Embryonic facial prominence (tissue), 1 donor: ENCODE results near the gene IL6R.

Experiments
- DNase-seq: peaks from one replicate; pipeline ENCODE4 v3.0.0-alpha.2; 2016; ENCODE audit errors: extremely low spot score

Gene IL6R

GRCh38 chr1:154448331-154448811 is 43.2 kb downstream of the IL6R start:
- no peak for DNase-seq

GRCh38 chr1:154453161-154453560 is 48.0 kb downstream of the IL6R start:
- no peak for DNase-seq

DNA sequence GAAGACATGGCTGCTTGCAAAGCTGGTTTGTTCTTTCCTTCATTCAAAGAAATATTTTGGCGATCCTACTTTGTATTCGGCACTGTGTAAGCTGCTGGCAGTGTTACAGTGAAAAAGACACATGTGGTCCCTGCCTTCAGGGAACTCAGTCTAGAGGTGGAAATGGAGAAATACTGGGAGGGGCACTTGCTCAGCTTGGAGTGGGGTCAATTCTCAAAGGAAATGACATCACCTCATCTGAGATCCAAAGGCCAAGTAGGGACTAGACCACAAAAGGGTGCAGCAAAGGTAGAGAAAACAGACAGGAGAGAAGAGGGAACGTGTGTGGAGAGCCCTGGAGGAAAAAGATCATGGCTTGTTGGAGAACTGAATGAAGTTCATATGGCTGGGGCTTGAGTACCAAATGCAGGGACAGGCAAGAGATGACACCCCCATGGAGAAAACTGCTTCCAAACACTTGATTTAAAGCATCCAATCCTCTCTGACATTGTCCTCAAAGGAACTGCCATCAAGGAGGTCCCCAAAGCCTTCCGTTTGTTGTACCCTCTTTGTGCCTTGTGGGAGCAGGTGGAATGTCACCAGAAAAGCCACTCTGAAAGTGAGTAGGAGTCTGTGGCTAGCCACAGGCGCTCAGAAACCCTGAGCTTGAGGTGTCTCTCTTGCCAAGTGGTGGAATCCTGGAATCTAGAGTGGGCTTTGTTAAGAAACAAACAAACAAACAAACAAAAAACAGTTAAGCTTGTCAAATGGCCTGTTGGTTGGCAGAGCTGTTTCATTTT is 48.6 kb downstream of the IL6R start:
- DNase-seq = no peak

DNA sequence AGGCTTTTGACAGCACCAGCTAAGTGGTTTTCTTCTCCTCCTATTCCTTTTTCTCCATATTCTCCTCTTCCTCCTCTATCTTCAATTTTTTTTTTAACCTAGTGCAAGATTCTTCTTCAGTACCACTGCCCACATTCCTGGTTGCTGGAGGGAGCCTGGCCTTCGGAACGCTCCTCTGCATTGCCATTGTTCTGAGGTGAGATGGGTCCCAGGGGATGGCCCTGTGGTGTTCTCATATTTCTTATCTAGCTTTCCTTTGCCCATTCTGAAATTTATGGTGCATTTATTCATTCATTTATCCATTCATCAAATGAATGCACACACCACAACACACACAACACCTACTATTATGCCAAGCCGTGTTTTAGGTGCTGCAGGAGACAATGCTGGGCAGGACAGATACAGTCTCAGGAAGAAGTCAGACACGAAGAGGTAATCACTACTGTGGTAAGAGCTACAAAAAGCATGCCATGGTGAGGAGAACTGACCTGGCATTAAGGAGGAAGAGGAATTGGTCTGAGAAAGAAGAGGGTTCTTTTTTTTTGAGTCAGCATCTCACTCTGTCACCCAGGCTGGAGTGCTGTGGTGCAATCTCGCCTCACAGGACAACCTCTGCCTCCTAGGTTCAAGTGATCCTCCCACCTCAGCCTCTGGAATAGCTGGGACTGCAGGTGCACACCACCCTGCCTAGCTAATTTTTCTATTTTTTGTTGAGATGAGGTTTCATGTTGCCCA is 49.4 kb downstream of the IL6R start:
- no peak for DNase-seq

GRCh38 chr1:154456631-154457030 is 51.5 kb downstream of the IL6R start:
- DNase-seq = no peak

- no peak for DNase-seq
Measured at GRCh38 chr1:154459080-154459479, 53.9 kb downstream of the IL6R start.

DNA sequence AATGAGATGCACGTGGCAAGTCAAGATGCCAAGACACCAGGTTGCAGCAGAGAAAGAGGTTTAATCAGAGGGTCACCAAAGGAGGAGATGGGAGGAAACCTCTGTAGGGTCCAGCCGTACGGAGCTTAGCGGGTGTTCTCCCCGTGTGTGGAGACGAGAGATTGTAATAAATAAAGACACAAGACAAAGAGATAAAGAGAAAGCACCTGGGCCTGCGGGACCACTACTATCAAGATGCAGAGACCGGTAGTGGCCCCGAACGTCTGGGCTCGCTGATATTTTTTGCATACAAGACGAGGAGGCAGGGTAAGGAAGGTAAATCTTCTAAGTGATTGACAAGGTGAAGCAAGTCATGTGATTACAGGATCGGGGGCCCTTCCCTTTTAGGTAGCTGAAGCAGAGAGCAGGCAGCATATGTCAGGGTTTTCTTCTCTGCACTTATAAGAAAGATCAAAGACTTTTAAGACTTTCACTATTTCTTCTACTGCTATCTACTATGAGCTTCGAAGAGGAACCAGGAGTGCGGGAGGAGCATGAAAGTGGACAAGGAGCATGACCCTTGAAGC is 55.6 kb downstream of the IL6R start:
- DNase-seq = no peak

DNA sequence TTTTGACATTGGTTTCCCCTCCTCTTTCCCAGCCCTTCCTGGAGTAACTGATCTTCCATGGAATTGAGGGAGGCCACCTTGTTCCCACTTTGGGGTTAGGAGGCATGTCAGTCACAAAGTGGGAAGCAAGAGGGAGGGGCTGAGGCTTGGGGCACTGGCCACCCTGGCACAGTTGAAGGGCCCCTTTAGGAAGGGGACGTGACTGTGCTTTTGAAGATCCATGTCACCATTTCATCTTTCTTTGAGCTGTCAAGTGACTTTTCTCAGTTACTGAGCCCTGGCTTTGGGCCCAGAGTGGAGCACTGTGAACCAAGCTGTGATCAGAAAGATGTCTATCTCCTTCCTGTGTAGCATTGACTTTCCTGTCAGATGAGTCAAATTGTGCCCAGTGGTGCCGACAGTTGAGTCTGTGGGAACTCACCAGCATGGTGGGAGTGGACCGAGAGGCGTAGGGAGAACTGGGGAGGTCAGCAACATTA is 58.4 kb downstream of the IL6R start:
- no peak for DNase-seq

- no peak for DNase-seq
Measured at GRCh38 chr1:154465621-154466195, 60.6 kb downstream of the IL6R start.

DNA sequence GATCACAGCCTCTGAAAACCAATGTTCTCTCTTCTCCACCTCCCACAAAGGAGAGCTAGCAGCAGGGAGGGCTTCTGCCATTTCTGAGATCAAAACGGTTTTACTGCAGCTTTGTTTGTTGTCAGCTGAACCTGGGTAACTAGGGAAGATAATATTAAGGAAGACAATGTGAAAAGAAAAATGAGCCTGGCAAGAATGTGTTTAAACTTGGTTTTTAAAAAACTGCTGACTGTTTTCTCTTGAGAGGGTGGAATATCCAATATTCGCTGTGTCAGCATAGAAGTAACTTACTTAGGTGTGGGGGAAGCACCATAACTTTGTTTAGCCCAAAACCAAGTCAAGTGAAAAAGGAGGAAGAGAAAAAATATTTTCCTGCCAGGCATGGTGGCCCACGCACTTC is 61.1 kb downstream of the IL6R start:
- DNase-seq = no peak

- DNase-seq = no peak
Measured at GRCh38 chr1:154466921-154467417, 61.8 kb downstream of the IL6R start.

GRCh38 chr1:154467434-154468102 is 62.4 kb downstream of the IL6R start:
- DNase-seq = no peak

DNA sequence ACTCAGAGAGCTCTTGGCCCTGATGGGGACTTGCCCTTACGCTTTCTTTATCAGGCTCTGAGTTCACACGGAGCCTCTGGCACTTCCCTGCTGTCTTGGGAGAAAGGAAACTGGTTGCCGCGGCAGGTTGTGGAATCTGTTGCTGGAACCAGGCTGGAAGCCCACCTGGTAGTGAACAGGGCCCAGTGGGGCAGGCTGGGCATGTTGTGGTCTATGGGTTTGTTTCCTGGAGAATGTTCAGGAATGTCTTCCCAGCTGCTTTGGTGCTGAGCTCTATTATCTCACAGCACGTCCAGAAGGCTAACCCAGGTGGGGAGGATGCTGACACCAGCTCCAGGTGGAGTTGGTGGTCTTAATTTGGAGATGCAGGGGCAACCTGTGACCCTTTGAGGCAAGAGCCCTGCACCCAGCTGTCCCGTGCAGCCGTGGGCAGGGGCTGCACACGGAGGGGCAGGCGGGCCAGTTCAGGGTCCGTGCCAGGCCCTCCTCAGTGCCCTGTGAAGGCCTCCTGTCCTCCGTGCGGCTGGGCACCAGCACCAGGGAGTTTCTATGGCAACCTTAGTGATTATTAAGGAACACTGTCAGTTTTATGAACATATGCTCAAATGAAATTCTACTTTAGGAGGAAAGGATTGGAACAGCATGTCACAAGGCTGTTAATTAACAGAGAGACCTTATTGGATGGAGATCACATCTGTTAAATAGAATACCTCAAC is 63.5 kb downstream of the IL6R start:
- DNase-seq = no peak

- no peak for DNase-seq
Measured at GRCh38 chr1:154469844-154470560, 64.9 kb downstream of the IL6R start.

DNA sequence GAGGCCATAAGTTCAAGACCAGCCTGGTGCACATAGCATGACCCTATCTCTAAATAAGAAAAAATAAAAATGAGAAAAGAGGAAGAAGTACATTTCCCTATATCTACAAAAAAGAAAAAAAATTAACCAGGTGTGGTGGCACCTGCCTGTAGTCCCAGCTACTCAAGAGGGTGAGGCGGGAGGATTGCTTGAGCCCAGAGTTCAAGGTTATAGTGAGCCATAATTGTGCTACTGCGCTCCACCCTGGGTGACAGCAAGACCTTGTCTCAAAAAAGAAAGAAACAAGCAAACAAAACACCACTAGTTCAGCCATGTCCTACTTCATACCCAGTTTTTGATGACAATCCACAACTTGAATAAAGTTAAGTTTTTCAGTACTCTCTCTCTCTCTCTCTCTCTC is 66.2 kb downstream of the IL6R start:
- DNase-seq = no peak

DNA sequence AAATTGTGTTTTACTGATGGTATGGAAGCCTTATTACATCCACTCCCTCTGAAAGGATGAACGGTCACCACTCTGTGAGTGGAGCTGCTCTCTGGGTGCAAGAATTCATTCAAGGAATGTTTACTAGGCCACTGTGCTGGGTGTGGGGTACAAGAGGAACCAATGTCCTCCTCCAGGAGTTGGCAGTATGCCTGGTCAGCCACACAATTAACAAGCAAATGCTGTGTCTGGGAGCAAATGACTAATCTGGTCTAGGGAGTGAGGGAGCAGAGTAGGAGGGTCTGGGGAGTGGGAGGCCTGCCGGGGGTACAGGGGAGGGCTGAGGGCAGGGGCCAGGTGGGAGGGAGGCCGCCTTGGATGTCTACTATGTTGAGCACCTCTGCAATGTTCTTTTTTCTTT is 69.7 kb downstream of the IL6R start:
- no peak for DNase-seq

DNA sequence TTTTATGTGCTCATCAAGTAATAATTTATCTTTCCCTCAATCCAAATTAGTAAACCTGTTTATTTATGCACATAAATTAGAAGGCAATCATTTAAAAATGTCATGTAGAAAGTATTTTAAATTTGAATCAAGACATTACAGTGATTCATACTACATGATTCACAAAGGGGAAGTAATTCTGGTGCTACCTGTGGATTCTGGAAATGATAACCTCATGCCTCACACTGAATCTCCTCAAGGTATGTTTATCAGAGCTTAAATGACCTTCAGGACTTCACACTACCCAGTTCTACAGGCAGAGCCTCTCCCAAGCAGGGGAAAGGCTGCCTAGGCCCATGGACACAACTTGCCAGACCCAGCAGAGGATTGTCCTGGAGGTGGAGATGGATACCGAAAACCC is 71.6 kb downstream of the IL6R start:
- DNase-seq = no peak

DNA sequence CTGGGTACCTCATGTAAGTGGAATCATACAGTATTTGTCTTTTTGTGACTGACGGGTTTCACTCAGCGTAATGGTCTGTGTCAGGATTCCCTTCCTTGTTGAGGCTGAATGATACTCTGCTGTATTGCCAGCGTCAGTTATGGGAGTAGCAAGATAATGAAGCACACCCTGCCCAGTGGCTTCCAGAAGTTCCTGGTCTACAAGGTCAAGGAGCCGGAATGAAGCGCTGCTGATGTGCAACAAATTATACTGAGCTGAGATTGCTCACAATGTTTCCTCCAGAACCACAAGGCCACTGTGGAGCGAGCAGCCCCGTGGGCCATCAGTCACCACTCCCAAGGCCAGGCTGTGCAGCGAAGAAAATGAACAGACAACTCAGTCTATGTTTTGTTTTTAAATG is 72.9 kb downstream of the IL6R start:
- DNase-seq = no peak

DNA sequence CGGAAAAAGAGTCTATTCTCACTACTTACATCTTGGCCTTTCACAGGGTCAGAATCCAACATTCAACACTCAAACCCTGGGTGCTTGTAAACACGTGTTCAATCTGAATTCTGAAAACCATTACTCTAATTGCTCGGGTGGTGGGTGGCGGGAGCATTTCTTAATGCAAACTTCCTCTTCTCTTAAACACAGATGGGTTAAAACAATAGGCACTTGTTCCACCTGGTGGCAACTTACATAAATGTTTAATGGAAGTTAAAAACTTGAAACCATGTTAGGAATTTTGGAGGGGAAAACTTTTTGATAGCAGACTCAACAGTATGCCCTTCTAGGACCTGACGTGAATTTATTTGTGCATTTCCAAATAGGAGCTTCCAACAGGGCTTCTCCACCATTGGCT is 73.5 kb downstream of the IL6R start:
- DNase-seq = no peak

DNA sequence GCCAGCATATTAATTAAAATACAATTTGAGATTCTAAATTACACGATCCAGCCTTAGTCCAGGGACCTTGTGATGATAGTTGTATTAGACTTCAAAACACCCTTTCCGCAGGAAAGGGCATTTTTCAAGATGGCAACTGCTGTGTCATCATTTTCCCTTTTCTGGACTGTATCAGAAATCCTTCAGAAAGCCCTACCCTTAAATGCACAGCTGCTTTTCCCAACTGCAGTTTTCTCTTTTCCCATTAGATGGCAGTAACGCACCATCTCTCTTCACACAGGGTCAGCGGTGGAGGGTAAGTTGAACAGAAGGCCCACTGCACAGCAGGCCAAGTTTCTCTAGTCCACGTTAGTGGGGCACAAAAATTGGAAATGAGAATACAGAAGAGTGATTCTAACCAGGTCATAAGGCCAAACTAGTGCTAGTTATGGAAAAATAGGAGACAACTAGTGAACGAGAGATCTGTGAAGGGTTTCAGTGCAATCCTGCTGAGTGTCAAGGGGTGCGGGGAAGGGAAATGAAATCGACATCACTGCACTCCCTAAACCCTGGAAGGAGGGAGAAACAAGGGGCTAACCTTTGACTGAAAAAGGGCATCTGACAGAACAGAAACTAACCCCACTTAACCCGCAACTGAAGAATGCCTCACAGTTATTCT is 74.8 kb downstream of the IL6R start:
- peak; percentile 63 for DNase-seq
